NCI-H748 treated with DMSO at 0.1 percent for 48 hours (cell line): ENCODE results near the gene LCNL1.
A peak's percentile ranks its signal among the peaks of the same experiment; 100 is the strongest.

ENCODE experiments used
- DNase-seq: peaks from one replicate; lab custom pipeline; 2025; lab: John Stamatoyannopoulos, UW

The LCNL1 gene

GRCh38 chr9:136947028-136947891 is 35.5 kb upstream of the LCNL1 start:
- DNase-seq: no peak

- DNase-seq: no peak
These were observed 34.8 kb upstream of the LCNL1 start for GRCh38 chr9:136947955-136948510.

DNA sequence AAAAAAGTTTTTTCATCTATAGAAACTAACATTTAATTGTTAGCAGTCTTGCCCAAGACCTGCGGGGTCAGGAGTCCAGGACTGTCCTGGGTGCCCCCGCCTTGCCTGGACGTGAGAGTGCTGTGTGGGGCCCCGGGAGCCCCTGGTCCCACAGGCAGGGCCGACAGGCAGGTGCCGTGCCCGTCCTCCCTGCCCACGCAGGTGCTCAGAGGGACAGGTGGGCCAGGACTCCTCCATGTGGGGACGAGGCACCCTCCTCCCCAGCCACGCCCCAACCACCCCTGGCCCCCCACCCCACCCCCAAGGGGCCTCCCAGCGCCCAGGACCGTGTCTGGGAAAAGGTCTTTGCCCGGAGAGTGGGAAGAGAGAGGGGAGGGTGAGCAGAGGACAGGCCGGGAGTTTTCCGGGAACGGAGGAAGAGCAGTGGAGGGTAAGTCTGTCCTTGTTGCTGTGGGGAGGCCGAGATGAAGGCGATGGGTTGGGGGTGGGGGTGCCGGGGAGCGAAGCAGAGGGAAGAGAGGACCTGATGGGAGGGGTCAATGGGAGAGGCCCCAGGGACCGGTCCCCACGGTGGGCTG is 33.5 kb upstream of the LCNL1 start:
- peak; percentile 36 for DNase-seq

- DNase-seq: peak; percentile 76
These were observed 32.8 kb upstream of the LCNL1 start for GRCh38 chr9:136949817-136950655.

DNA sequence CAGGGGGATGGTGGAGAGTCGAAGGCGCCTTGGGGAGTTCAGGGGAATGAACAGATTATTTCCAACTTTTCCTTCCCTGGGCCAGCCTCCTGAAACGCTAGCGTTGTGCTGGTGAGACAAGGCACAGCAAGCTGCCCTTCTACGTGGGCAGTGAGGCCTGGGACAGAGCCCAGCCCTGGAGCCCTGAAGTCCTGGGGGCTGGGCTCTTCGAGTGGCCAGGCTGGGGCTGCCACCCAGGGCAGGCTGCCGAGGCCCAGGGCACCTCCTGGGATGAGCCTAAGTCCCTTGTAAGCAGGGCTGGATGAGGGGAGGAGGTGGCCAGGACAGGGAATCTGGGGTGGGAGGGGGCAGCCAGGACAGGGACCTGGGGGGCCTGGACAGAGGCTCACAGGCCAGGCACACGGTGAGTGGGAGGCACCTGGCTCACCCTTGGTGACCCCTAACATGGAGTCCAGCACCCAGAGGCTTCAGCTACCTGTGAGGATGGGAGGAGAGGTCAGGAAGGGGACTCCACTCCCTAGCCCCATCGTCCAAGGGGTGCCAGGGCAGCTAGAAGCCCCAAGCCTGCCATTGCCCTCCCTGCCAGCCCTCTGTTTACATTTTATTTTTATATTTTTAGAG is 32.0 kb upstream of the LCNL1 start:
- no peak for DNase-seq

DNA sequence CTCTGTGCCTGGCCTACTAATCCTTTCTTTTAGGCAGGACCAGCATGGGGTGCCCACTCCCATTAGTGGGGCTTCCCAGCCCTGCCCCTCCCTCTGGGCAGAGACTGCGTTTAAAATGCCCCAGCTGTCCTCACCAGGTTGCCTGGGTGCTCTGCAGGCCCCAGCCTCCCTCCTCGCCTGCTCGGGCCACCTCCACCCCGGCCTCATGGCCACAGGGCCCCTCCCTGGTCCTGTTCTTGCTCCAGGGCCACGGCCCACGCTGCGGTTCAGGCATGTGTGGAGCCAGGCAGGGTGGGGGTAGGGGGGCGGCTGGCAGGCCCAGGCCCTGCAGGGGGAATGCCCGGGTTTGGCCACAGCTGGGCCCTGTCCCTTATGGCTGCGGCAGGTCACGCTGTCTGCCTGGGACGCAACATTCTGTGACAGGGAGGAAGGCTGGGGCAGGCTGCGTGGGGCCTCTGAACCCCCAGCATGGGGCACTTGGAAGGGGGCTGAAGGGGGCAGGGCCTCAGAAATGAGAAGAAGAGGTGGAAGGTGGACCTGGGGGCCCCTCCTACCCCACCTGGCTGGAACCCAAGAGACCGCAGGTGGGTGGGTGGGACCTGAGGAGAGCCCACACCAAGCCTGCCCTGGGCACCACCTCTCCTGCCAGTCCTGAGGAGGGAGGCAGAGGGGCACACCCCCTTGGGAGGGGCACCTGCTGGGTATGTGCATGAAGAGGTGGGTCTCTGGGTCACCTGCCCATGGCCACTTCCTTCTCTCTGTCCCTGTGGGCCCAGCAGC is 31.1 kb upstream of the LCNL1 start, which contains the start of gene LCN12:
TSS of gene LCN12 (plus strand) at position 733 of the 780 bp plus-strand sequence. CDS start 55 bp downstream, outside the sequence.
- DNase-seq: no peak

GRCh38 chr9:136952321-136952850 is 30.4 kb upstream of the LCNL1 start:
- no peak for DNase-seq

DNA sequence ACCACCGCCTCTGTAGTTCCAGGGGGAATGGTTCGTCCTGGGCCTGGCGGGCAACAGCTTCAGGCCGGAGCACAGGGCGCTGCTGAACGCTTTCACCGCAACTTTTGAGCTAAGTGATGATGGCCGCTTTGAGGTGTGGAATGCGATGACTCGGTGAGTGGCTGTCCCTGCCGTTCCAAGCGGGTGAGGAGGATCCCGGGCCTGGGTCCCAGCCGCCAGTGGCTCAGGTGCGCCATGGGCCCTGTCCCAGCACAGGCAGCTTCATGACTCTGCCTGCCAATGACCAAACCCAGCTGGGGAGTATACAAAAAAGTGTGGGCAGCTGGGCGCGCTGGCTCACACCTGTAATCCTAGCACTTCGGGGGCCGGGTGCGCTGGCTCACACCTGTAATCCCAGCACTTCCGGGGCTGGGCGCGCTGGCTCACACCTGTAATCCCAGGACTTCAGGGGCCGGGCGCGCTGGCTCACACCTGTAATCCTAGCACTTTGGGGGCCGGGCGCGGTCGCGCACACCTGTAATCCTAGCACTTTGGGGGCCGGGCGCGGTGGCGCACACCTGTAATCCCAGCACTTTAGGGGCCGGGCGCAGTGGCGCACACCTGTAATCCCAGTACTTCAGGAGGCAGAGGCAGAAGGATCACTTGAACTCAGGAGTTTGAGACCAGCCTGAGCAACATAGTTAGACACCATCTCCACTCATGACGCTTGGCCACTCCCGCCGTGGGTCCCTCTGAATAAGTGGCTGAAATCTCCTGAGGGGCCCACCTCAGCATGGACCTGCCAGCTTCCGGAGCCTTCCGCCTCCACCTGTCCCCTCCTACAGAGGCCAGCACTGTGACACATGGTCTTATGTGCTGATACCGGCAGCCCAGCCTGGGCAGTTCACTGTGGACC is 29.7 kb upstream of the LCNL1 start:
- DNase-seq: no peak

- DNase-seq: no peak
These were observed 29.0 kb upstream of the LCNL1 start for GRCh38 chr9:136953771-136954269.

GRCh38 chr9:136954270-136955083 is 28.3 kb upstream of the LCNL1 start:
- DNase-seq: no peak

DNA sequence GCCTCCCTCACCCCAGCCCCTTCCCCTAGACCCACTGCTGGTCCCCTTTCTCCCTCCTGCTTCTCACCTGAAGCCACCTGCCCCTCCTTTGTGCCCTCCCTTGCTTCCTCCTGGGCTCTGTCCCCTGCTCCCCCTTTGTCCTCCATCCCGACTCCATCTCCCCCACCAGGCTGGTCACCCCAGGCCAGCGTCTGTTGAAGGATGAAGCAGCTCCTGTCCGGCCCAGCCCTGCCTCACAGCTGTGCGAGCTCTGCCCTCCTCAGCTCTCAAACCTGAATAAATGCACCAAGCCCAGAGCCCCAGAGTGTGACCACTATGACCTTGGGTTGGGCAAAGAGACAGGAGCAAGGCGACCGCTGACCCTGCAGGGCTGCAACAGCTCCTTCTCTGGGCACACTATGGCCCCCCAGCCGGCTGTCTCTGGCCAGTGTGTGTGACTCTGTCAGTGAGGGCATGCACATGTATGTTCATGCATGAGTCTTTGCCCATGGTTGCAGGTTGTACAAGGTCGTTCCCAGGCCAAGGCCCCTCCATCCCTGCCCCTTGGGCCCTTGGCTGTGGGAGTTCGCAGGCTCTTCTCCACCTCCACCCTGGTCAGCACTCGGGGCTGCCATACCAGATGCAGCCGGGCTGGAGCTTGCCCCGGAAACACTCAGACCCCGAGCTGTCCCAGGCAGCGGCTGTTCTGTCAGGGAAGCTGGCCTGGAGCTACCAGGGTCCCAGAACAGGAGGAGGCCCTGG is 27.4 kb upstream of the LCNL1 start:
- DNase-seq: no peak

DNA sequence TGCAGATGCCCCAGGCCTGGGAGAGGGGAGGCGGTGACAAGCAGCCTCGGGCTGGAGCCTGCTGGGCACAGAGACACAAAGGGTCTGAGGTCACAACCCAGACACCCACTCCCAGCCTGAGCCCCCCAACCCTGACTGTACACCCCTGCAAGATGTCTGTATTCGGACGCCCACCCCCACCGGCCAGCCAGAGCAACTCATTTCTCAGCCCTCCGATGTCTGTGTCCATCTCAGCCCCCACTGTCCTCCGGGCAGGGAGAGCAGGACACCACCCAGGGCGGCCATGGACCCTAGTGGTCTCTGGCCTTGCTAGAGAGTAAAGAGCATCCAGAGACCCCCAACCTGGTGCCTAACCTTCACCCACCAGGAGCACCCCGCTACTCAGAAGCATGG is 26.9 kb upstream of the LCNL1 start:
- no peak for DNase-seq

DNA sequence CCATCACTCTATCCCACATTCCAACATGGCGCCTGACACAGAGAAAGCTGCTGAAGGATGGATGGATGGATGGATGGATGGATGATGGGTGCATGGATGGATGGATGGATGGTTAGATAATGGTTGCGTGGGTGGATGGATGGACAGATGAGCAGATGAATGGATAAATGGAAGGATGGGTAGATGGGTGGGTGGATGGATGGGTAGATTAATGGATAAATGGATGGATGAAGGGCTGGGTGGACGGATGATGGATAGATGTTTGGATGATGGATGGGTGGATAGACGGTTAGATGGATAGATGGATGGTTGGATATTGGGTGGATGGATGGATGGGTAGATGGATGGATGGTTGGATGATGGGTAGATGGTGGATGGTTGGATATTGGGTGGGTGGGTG is 26.2 kb upstream of the LCNL1 start:
- DNase-seq: no peak

GRCh38 chr9:136957461-136957860 is 25.3 kb upstream of the LCNL1 start:
- DNase-seq: no peak

GRCh38 chr9:136957901-136958300 is 24.9 kb upstream of the LCNL1 start:
- DNase-seq: no peak

DNA sequence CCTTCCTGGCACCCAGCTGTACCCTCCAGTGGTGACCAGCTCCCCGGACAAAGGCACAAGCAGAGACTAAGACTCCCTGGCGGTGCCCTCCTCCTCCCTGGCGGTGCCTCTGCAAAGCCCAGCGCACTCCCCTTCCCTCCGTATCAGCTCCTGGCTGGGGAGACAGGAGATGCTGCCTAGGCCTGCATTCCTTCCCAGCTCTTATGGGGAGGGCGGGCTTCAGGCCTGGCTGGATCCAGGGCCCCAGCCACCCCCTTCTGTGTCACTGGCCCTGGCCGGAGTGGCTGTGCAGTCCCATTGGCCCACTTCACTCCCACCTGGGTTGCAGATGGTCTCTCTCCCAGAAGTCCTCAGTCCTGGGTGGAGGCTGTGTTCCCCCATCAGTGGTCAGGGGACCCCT is 24.3 kb upstream of the LCNL1 start:
- no peak for DNase-seq

- DNase-seq: no peak
These were observed 23.6 kb upstream of the LCNL1 start for GRCh38 chr9:136958898-136959850.
